GM18873 (cell line): Measurements from ENCODE around the gene PFKP.
"Not testable (repeated sequence)": the region's sequence is repeated elsewhere in the genome, so short reads cannot be mapped to it uniquely, and the experiment has no call there.

Source experiments
- ATAC-seq: cut with Tn5 transposase; IDR thresholded peaks from one replicate; pipeline ENCODE4 v1.9.1; 2021; ENCODE audit warnings: mild to moderate bottlenecking, moderate library complexity, moderate number of reproducible peaks; ENCODE audit not compliant: unreplicated experiment, low FRiP score

Gene PFKP

GRCh38 chr10:3094609-3095036 is 27.3 kb downstream of the PFKP start:
- no peak for ATAC-seq

GRCh38 chr10:3095373-3096139 is 28.2 kb downstream of the PFKP start:
- no peak for ATAC-seq

DNA sequence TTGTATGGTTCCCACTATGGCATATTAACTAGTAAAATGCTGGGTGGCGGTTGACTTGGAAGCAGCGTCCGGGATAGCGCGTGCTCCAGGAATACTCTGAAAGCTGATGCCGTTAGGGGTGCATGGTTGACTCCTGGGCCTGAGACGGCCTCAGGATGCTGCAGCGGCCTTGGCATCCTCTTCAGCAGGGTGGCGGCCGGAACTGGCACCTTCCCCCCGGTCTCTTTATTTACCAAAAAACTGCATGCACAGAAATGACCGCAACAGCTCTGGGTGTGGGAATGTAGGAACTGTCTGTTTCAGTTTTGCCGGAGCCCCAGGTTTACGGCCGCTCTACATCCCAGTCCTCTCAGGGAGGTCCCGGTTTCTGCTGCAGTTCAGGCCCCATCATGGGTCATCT is 28.8 kb downstream of the PFKP start:
- ATAC-seq, result no peak

DNA sequence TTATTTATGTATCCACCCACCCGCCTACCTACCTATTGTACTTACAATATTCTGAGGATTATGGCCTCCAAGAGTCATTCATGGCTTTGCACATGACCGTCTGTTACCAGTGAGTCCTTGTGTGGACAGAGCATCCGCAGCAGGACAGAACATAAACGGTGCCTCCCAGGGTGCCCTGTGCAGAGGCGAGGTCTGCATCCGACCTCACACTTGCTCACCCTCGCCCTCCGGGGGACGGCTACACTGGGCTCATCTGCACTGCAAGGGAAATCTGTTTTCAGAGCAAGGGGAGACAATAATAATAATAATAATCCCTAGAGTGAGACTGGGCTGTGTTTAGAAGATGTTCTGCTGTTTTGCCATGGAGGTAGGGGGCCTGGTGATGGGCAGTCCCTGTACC is 29.8 kb downstream of the PFKP start:
- ATAC-seq, result no peak

GRCh38 chr10:3098689-3099088 is 31.3 kb downstream of the PFKP start:
- ATAC-seq, result no peak

GRCh38 chr10:3099291-3100092 is 32.1 kb downstream of the PFKP start:
- no peak for ATAC-seq

GRCh38 chr10:3100093-3100792 is 32.9 kb downstream of the PFKP start:
- no peak for ATAC-seq

DNA sequence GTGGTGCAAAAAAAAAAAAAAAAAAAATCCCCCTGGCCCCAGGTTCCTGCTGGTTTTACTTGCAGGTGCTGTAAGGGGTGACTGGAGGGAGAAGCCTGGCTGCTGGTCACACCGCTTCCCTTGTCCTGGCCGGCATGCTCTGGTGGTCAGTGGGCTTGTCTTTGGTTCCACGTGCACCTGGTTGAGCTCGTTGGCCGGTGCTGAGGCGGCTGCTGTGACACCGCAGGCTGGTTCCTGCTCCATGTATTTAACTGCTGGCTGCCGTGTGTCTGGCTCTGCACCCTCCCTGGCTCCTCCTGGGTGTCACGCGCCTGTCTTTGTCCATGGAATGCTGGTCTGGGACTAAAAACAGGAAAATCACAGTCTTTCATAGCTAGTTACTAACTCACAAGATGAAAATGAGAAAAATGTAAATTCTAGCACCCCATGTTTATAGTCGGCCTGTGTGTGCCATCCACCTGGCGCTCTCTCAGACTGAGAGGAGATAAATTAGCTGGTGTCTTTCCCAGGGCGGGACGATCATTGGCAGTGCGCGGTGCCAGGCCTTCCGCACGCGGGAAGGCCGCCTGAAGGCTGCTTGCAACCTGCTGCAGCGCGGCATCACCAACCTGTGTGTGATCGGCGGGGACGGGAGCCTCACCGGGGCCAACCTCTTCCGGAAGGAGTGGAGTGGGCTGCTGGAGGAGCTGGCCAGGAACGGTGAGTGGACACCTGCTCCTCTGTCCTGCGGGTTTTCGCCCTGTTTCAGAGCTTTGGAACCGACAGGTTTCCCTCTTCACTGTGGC is 33.7 kb downstream of the PFKP start:
- no peak for ATAC-seq

DNA sequence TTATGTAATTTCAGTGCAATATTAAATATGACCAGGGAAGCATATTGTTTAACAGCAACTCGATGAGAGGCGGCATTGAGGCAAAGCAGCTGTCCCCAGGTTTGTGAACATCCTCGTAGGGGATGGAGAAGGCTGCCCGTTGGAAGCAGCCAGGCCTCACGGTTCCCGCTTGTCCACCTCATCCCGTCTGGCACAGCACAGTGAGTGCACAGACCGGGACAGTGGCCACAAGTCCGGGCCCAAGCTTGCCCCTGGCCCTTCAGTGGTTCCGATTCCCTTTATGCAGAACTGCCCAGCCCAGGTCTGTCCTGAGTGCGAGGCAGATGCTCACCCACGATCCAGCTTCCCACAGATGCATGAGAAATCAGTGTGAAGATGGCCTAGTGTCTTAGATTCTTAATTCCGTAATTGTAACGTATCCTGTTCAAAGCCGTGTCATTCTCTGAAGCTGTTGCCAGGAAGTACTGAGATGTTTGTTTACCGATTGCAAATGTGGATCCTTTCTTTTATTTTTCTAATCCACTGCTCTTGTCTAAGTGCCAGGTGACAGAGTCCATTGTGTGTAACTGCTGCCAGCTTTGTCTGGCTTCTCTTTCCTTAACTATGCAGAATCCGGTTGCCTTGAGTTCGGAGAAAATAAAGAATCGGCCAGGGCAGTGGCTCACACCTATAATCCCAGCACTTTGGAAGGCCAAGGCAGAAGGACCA is 35.5 kb downstream of the PFKP start:
- ATAC-seq, result no peak

GRCh38 chr10:3103646-3104045 is 36.3 kb downstream of the PFKP start:
- ATAC-seq, result no peak

GRCh38 chr10:3104251-3104918 is 37.0 kb downstream of the PFKP start:
- no peak for ATAC-seq

- no peak for ATAC-seq
Measured at GRCh38 chr10:3105166-3105565, 37.8 kb downstream of the PFKP start.

GRCh38 chr10:3105905-3106304 is 38.6 kb downstream of the PFKP start:
- ATAC-seq, result no peak

DNA sequence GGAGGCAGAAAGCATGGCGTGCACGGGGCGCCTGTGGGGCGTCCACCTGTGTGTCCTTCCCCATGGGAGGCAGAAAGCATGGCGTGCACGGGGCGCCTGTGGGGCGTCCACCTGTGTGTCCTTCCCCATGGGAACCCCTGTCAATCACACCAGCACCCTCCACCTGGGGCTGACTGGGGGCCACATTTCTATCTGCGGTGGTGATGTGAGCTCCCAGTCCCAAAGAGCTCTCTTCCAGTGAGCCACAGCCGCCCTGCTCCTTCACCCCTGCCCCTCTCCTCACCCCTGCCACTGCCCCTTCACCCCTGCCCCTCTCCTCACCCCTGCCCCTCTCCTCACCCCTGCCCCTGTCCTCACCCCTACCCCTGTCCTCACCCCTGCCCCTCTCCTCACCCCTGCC is 39.0 kb downstream of the PFKP start:
- ATAC-seq, result not testable (repeated sequence)

GRCh38 chr10:3106928-3107425 is 39.6 kb downstream of the PFKP start:
- no peak for ATAC-seq

DNA sequence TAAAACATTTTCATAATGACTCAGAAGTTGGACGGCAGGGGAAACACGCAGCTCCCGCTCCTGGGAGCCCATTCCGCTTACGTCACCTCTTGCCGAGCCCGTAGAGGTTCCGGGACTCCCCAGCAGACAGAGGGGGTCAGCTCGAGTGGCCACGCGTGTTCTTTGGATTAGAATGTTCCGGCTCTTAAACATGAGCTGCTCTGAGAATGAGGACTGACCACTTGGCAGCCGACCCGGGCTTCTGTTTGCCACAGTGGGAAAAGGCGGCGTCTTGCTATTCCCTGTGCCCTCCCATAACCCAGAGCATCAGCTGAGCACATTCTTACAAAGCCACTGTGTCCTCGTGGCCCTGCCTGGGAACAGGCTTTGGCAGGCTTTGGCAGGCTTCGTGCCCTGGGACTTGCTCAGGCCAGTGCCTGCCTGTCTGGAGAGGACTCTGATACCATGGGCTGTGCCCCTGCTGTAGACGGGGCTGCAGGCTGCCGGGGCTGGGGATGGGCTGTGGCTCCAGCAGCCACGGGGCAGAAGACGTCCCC is 40.1 kb downstream of the PFKP start:
- no peak for ATAC-seq

- ATAC-seq, result no peak
Measured at GRCh38 chr10:3108033-3108432, 40.7 kb downstream of the PFKP start.

GRCh38 chr10:3108575-3109105 is 41.3 kb downstream of the PFKP start:
- ATAC-seq, result no peak

DNA sequence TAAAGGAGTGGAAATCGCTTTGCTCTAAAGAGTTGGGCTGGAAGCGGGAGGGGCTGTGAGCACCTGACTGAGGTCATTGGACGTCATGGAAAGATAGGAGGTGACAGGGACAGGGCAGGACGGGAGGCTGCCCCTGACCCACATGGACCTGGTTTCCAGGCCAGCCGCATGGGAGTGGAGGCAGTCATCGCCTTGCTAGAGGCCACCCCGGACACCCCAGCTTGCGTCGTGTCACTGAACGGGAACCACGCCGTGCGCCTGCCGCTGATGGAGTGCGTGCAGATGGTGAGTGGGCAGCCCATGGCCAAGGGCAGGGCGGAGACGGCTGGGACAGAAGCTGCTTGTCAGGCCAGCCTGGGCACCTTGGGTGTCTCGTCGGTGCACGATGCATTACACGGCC is 41.8 kb downstream of the PFKP start:
- ATAC-seq, result no peak
